K562 (cell line): ENCODE data around the gene ATP6V1G1. TPM values are rescaled to one million over a fixed set of nuclear protein-coding genes. Genes with fewer than 3 reads are reported as not detected.

ENCODE experiments used
- AFF1 ChIP-seq, 2 experiments: fragments of 450-650 bp; IDR thresholded peaks; 2 replicates each; pipeline ENCODE4 v1.6.1; 2018; ENCODE audit warnings: mild to moderate bottlenecking in 2 of 2, low read depth in 1 of 2; ENCODE audit not compliant: partially characterized antibody in 2 of 2
- ATF3 ChIP-seq, 2 experiments: fragments of 450-650 bp in 1 of 2; sonication (generic) in 1 of 2; formaldehyde crosslinking in 1 of 2; IDR thresholded peaks in 1 of 2; conservative IDR thresholded peaks in 1 of 2; 2 replicates each; pipeline versions ENCODE4 v1.6.1 to v1.8.1; 2016 to 2023; ENCODE audit warnings: mild to moderate bottlenecking in 2 of 2, moderate library complexity in 2 of 2, inconsistent platforms in 1 of 2, missing genetic modification reagents in 1 of 2
- CBFA2T2 ChIP-seq: fragments of 450-650 bp; conservative IDR thresholded peaks from 2 replicates; pipeline ENCODE4 v1.6.1; 2017; ENCODE audit warnings: mild to moderate bottlenecking
- CREB3 ChIP-seq: fragments of 450-650 bp; conservative IDR thresholded peaks from 2 replicates; pipeline ENCODE4 v1.6.1; 2016; ENCODE audit warnings: missing genetic modification characterization, low read depth, mild to moderate bottlenecking, missing compliant biosample characterization, moderate library complexity
- CTBP1 ChIP-seq: fragments of 450-650 bp; IDR thresholded peaks from 2 replicates; pipeline ENCODE4 v1.6.1; 2016; ENCODE audit warnings: borderline replicate concordance
- DNMT1 ChIP-seq: fragments of 450-650 bp; IDR thresholded peaks from 2 replicates; pipeline ENCODE4 v1.6.1; 2016; ENCODE audit warnings: antibody characterized with exemption, mild to moderate bottlenecking
- ESRRB ChIP-seq: fragments of 250-450 bp; sonication (Bioruptor Pico); IDR thresholded peaks from 2 replicates; pipeline ENCODE4 v1.5.0; 2020; ENCODE audit warnings: mild to moderate bottlenecking, moderate library complexity, borderline replicate concordance
- KLF10 ChIP-seq: fragments of 250-450 bp; sonication (Bioruptor Pico); IDR thresholded peaks from 2 replicates; pipeline ENCODE4 v1.6.1; 2021; ENCODE audit warnings: matching md5 sums
- NFATC3 ChIP-seq: fragments of 450-650 bp; IDR thresholded peaks from 2 replicates; pipeline ENCODE4 v1.6.1; 2017; ENCODE audit warnings: mild to moderate bottlenecking
- PTRF ChIP-seq: fragments of 450-650 bp; IDR thresholded peaks from 2 replicates; pipeline ENCODE4 v1.6.1; 2016; ENCODE audit warnings: mild to moderate bottlenecking, missing genetic modification characterization, missing compliant biosample characterization
- ZBTB11 ChIP-seq, 3 experiments: fragments of 200-800 bp in 1 of 3; fragments of 250-450 bp in 1 of 3; fragments of 450-650 bp in 1 of 3; sonication (Bioruptor Pico) in 1 of 3; sonication (Bioruptor generic) in 1 of 3; formaldehyde crosslinking in 1 of 3; IDR thresholded peaks; 2 replicates each; pipeline versions ENCODE4 v1.6.1 to v1.8.0; 2016 to 2022; ENCODE audit warnings: mild to moderate bottlenecking in 2 of 3, missing genetic modification characterization in 2 of 3, missing compliant biosample characterization in 1 of 3, moderate library complexity in 1 of 3
- ZEB2 ChIP-seq: fragments of 450-650 bp; IDR thresholded peaks from 2 replicates; pipeline ENCODE4 v1.6.1; 2016
- ZNF197 ChIP-seq: fragments of 200-800 bp; sonication (Bioruptor generic); IDR thresholded peaks from 2 replicates; pipeline ENCODE4 v1.6.1; 2016; ENCODE audit warnings: low read depth, missing genetic modification characterization, missing compliant biosample characterization
- ZNF436 ChIP-seq: fragments of 250-450, 450-650 bp; sonication (Bioruptor Pico); formaldehyde crosslinking; IDR thresholded peaks from 2 replicates; pipeline ENCODE4 v1.7.0; 2020; ENCODE audit warnings: mild to moderate bottlenecking
- ZNF586 ChIP-seq: fragments of 450-650 bp; formaldehyde crosslinking; conservative IDR thresholded peaks from 2 replicates; pipeline ENCODE4 v1.4.0; 2020; ENCODE audit warnings: mild to moderate bottlenecking, moderate library complexity
- polyA plus RNA-seq, 8 experiments: library from polyadenylated mRNA; depleted of rRNA in 4 of 8; stranded (reverse) in 5 of 8; unstranded in 3 of 8; fragments of >200 nt; fragmentation: Nextera tagmentation in 2 of 8; fragmentation: Illumina TruSeq in 1 of 8; extraction: Ambion mirVana in 2 of 8; extraction: Trizol in 1 of 8; gene quantifications; 2 replicates each; pipeline versions ENCODE4 v1.2.1 to v1.2.3, GENCODE V29; 2011 to 2014; ENCODE audit warnings: inconsistent platforms in 1 of 8, missing spikeins in 1 of 8
- total RNA-seq, 7 experiments: library from RNA; depleted of rRNA in 6 of 7; stranded (reverse); fragments of >200 nt in 6 of 7; fragmentation: Illumina TruSeq in 2 of 7; extraction: Trizol in 2 of 7; gene quantifications; 2 replicates each; pipeline versions ENCODE4 v1.2.1 to v1.2.3, GENCODE V29; 2011 to 2021; ENCODE audit warnings: low replicate concordance in 1 of 7

Gene ATP6V1G1
- total and polyA plus RNA-seq, 9 of the 15 experiments (the other 6 are each of a cell fraction or from before 2014, with no cell fraction given) = 88.4 to 492 (median 193) TPM

GRCh38 chr9:114611516-114612271 is 24.1 kb downstream of the ATP6V1G1 start (continued):
- no peak for TF ChIP-seq ATF3 (IDR thresholded peaks at IDR 0.05)
- 0 out of 2 replicates have a peak, but pooled peaks have one; percentile 43 for TF ChIP-seq ATF3 (CRISPR knock-in tag; conservative IDR thresholded peaks at IDR 0.05)
- TF ChIP-seq ZEB2 = no peak
- no peak for TF ChIP-seq CREB3 (tag)
- 0 out of 2 replicates have a peak, but pooled peaks have one; percentile 19 for TF ChIP-seq CTBP1
- TF ChIP-seq ZNF436 (CRISPR knock-in tag) = no peak
- no peak for TF ChIP-seq AFF1 (IDR thresholded peaks at IDR 0.05; ENCODE audit: low read depth in 1 of 2, partially characterized antibody in 2 of 2)
- peak in 1 of 3 experiments; percentile 58; a peak in 1 of 6 replicates for TF ChIP-seq ZBTB11 (CRISPR knock-in tag; IDR thresholded peaks at IDR 0.05)
- TF ChIP-seq ZNF197 (CRISPR knock-in tag) = no peak
- TF ChIP-seq DNMT1 = no peak
- no peak for TF ChIP-seq PTRF (tag)
- no peak for TF ChIP-seq KLF10 (CRISPR knock-in tag)
- no peak for TF ChIP-seq CBFA2T2
- TF ChIP-seq NFATC3 = no peak
- no peak for TF ChIP-seq ESRRB
- TF ChIP-seq ZNF586 (CRISPR knock-in tag) = no peak
